GM18505 (cell line): ENCODE data around the gene GLIPR2.
"Not testable (repeated sequence)": the region's sequence is repeated elsewhere in the genome, so short reads cannot be mapped to it uniquely, and the experiment has no call there.

Source experiments
- ATAC-seq: cut with Tn5 transposase; IDR thresholded peaks from one replicate; pipeline ENCODE4 v1.9.1; 2021; ENCODE audit not compliant: unreplicated experiment
- POLR2A ChIP-seq: IDR thresholded peaks from 4 replicates; pipeline ENCODE4 v1.6.1; 2011; ENCODE audit warnings: borderline replicate concordance; ENCODE audit not compliant: insufficient read depth, insufficient read length; ENCODE audit errors: extremely low read depth

The GLIPR2 gene

GRCh38 chr9:36169708-36170107 is 33.2 kb downstream of the GLIPR2 start:
- TF ChIP-seq POLR2A: no peak
- ATAC-seq: no peak

GRCh38 chr9:36170531-36170930 is 34.0 kb downstream of the GLIPR2 start:
- no peak for ATAC-seq
- TF ChIP-seq POLR2A: no peak

- TF ChIP-seq POLR2A: no peak
- ATAC-seq: no peak
These were observed 37.3 kb downstream of the GLIPR2 start for GRCh38 chr9:36173861-36174260.

GRCh38 chr9:36174271-36174670 is 37.7 kb downstream of the GLIPR2 start:
- no peak for ATAC-seq
- TF ChIP-seq POLR2A: no peak

- TF ChIP-seq POLR2A: no peak
- ATAC-seq: no peak
These were observed 38.2 kb downstream of the GLIPR2 start for GRCh38 chr9:36174731-36175130.

GRCh38 chr9:36175209-36175608 is 38.7 kb downstream of the GLIPR2 start:
- ATAC-seq: not testable (repeated sequence)

GRCh38 chr9:36176496-36176895 is 40.0 kb downstream of the GLIPR2 start:
- not testable (repeated sequence) for ATAC-seq

GRCh38 chr9:36177571-36177970 is 41.0 kb downstream of the GLIPR2 start:
- no peak for ATAC-seq
- no peak for TF ChIP-seq POLR2A

- ATAC-seq: not testable (repeated sequence)
These were observed 43.7 kb downstream of the GLIPR2 start for GRCh38 chr9:36180243-36180642.

- TF ChIP-seq POLR2A: no peak
- no peak for ATAC-seq
These were observed 50.9 kb downstream of the GLIPR2 start for GRCh38 chr9:36187414-36187813.

- no peak for TF ChIP-seq POLR2A
- ATAC-seq: no peak
These were observed 51.7 kb downstream of the GLIPR2 start for GRCh38 chr9:36188212-36188611.

GRCh38 chr9:36189976-36190375 is 53.4 kb downstream of the GLIPR2 start:
- no peak for TF ChIP-seq POLR2A

GRCh38 chr9:36190388-36191289 is 54.1 kb downstream of the GLIPR2 start, which contains the start of gene CLTA:
Gene CLTA, plus strand, starts transcription at chr9:36190921. Its CDS starts 136 bp downstream, at chr9:36191057.
- peak; percentile 96 for ATAC-seq
- peak; percentile 99 for TF ChIP-seq POLR2A

More at GRCh38 chr9:36189976-36190375, 53.4 kb downstream of the GLIPR2 start:
- no peak for ATAC-seq

GRCh38 chr9:36191290-36191645 is 54.7 kb downstream of the GLIPR2 start:
- ATAC-seq: peak; percentile 13
- TF ChIP-seq POLR2A: no peak

GRCh38 chr9:36191686-36192085 is 55.2 kb downstream of the GLIPR2 start:
- no peak for ATAC-seq
- TF ChIP-seq POLR2A: no peak
